GM21447 (cell line): ENCODE measurements around the gene KRTAP9-4.
"Not testable (repeated sequence)": the region's sequence is repeated elsewhere in the genome, so short reads cannot be mapped to it uniquely, and the experiment has no call there.

Experiments used
- ATAC-seq: cut with Tn5 transposase; IDR thresholded peaks from one replicate; pipeline ENCODE4 v1.9.1; 2021; ENCODE audit not compliant: unreplicated experiment

The KRTAP9-4 gene

DNA sequence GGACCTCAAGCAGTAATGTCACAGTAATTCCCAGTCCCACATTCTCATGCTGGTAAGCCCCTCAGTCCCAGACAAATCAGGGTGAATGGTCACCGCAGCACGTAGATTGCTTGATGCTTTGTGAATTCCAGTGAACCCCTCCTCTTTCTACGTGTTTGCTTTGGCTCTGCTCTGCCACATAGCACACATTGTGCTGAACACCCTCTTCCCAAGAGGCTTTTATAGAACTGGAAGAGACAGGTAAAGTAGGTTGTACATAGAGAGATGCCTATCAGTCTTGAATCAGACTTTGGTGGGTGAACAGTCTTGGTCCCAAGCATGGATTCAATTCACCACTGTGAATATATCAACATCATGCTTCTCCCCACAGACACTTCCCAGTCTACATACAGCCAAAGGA lies 15.1 kb downstream of the KRTAP9-4 start:
- no peak for ATAC-seq

DNA sequence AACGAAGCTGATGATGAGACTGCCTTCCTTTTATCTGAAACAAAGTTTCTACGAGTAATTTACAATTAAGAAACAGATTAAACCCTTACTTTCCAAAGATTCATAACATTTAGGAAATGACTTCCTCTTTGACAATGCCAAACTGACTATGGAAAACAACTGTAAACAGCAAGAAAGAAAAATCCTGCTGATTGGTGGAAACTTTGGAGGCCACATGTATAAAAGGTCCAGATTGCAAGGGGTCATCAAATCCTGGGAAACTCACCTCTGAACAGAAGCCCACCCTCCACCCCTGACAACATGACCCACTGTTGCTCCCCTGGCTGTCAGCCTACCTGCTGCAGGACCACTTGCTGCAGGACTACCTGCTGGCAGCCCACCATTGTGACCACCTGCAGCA lies 15.6 kb downstream of the KRTAP9-4 start, which contains the start of gene KRTAP9-6:
Gene KRTAP9-6, plus strand, starts transcription at position 301 of the 400 bp plus-strand sequence. Its CDS starts 0 bp downstream, at position 301.
- no peak for ATAC-seq

DNA sequence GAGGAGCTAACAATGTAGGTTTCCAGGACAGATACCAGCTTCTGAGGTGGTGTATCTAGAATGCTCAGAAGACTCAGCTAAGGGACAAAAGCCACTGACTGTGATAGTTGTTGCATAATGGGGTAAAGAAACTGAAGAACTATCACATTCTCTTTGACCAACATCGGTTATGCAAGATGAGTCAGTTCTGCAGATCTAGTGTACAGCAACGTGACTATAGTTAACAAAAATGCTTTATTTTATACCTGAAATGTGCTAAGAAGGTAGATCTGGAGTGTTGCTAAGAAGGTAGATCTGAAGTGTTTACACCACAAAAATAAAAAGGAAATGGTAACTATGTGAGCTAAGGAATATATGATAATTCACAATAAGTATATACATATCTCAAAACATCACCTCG lies 18.2 kb downstream of the KRTAP9-4 start:
- no peak for ATAC-seq

DNA sequence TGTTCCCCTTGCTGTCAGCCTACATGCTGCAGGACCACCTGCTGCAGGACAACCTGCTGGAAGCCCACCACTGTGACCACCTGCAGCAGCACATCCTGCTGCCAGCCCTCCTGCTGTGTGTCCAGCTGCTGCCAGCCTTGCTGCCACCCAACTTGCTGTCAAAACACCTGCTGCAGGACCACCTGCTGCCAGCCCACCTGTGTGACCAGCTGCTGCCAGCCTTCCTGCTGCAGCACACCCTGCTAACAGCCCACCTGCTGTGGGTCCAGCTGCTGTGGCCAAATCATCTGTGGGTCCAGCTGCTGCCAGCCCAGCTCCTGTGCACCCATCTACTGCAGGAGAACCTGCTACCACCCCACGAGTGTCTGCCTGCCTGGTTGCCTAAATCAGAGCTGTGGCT lies 21.8 kb downstream of the KRTAP9-4 start:
- ATAC-seq = not testable (repeated sequence)

DNA sequence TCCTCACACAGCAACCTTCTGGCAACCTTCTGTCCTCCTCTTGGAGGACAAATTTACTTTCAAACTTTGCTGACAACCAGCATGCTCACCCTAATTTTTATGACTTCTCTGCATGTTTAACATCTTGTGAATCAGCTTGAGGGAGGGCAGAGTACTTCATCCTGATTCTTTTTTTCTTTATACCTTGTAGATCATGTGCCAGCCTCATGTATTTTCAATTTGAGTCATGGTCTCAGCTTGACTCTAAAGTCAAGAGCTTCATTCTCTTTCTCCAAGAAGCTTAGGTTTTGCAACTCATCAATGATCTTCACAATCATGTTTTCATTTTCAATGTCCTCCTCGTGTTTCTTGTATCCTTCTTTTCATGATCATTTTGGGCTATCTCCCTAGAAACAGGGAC lies 22.4 kb downstream of the KRTAP9-4 start:
- ATAC-seq = no peak

DNA sequence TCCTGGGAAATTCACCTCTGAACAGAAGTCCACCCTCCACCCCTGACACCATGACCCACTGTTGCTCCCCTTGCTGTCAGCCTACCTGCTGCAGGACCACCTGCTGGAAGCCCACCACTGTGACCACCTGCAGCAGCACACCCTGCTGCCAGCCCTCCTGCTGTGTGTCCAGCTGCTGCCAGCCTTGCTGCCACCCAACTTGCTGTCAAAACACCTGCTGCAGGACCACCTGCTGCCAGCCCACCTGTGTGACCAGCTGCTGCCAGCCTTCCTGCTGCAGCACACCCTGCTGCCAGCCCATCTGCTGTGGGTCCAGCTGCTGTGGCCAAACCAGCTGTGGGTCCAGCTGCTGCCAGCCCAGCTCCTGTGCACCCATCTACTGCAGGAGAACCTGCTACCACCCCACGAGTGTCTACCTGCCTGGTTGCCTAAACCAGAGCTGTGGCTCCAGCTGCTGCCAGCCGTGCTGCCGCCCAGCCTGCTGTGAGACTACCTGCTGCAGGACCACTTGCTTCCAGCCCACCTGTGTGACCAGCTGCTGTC lies 26.2 kb downstream of the KRTAP9-4 start, which contains the start of gene KRTAP9-7:
Gene KRTAP9-7, plus strand, starts transcription at position 51 of the 543 bp plus-strand sequence. Its CDS starts 0 bp downstream, at position 51.
- ATAC-seq = not testable (repeated sequence)

DNA sequence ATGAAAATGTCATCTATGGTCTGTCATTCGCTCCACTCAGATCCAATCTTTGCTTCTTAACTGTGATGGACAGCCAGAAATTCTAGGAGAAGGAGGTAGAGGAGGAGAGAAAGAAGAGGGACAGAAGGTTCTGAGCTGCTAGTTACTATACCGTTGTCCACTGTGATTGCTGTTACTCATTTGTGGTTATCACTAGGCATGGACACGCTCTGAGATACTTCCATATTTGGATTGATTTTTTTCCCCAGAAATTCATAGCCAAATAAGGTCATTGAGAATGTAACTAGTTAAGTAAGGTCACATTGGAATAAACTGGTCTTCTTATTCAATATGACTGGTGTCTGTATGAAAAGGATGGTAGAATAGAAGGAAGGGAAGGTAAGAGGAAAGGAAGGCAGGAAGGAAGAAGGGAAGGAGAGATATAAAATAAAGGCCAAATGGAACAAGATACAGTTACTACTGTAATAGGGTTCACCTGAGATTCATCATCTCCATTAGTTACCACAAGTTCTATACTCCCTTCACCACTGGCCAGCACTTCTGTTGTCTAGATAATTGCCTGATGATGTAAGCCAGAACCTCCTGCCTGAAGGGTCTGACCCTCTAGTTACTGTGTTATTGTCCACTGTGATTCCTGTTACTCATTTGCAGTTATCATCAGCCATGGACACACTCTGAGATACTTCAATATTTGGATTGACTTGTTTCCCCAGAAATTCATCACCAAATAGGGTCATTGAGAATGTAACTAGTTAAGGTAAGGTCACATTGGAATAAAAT lies 28.9 kb downstream of the KRTAP9-4 start:
- ATAC-seq = no peak

DNA sequence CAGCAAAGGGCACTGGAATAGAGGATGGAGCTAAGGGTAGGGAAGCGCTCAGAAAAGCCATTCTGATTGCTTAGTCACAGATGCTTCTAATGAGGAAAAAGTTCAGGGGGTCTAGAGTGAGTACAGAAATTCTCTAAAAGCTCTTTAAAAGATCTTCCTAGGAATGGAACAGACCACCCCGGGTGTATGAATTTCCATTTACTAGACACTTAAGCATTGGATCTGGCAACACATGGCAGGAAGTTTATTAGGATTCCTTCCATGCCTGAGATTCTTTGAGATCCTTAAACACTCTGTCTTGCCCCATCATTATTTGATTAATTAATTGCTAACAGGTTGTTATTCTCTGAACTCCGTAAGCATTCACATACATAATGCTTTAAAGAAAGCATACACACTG lies 34.6 kb downstream of the KRTAP9-4 start:
- no peak for ATAC-seq

DNA sequence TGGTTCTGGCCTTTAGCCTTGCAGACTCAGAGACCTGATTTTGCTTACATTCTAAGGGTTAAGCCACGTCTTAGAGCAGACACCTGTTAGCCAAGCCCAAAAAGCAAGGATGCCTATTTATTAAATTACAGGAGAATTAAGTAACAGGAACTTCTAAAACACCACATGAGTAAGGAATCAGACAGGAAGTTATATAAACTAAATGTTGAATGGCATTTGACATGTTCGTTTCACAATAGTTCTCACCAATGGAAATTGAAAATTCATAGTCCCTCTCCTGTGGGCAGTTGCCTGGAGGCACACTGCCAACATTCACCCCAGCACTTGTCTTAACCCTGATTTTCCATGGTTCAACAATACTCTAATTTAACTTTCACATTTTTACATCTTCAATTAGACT lies 35.1 kb downstream of the KRTAP9-4 start:
- no peak for ATAC-seq

DNA sequence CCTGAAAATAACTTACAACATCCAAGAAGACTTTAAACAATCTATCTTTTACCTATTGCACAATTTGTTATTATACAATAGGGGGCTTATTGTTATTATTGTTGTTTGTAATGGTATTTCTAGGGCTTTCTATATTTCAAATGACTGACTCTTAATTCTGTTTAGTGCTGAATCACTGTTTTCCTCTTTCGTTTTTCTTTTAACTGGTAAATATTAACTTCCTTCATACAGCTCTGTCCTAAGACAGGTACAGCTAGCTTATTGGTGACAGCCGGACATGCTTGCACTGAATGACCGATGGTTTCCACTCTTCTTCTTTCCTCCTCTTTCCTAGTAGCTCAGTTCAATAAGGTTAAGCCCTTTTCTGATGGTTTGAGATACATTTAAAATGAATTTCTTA lies 37.6 kb downstream of the KRTAP9-4 start:
- ATAC-seq = no peak

DNA sequence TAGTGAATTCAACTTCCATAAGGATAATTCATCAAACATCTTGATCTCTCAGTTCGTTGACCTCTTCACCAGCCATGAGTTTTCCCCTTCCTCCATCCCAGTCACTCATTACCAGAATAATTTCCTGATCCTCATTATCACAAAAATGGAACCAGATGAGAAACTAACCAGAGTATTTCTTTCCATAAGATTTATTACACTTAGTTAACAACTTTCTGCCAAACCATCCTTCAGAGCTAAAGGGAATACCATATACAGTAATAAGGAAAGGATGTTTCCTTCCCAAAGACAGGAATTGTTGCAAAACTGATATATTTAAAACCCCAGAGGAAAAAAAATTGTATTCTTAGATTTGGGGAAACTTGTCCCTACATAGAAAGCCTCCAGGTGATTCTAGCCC lies 44.5 kb downstream of the KRTAP9-4 start:
- no peak for ATAC-seq

DNA sequence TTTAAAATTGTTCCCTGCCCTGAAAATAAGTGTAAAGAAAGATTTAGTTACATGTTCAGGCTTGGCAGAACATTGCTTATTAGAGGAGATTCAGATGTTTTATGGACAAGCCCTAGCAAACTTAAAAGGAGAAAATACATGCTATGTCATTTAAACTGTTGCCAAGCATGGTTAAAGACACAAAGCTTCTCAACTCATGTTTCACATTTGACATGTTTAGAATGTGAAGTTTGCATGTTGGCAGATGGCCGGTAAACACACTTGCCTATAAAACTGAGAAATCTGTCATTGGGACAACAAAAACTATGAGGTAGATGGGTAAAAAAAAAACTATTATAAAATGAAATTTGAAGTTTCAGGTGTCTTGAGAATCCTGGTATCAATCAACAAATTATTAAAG lies 47.4 kb downstream of the KRTAP9-4 start:
- no peak for ATAC-seq

DNA sequence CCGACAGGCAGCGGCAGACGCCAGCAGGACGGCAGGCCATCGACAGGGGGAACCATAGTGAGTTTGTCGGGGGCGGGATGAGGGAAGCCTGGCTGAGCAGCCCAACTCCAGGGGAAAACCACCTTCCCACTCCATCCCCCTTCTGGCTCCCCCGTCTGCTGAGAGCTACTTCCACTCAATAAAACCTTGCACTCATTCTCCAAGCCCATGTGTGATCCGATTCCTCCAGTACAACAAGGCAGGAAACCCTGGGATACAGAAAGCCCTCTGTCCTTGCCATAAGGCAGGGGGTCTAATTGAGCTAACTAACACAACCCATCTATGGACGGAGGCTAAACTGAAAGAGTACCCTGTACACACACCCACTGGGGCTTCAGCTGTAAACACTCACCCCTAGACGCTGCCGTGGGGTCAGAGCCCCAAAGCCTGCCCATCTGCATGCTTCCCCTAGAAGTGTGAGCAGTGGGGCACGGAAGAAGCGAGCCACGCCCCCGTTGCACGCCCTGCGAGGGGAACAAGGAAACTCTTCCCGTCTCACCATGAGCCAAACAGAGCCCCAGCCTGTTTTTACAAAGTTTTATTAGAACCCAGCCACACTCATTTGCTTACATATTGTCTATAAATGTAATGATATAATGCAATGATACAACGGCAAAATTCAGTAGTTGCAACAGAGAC lies 49.1 kb downstream of the KRTAP9-4 start:
- ATAC-seq = no peak
